ENCODE results near the gene TRIM39. TPM values are rescaled to one million over a fixed set of nuclear protein-coding genes. Genes with fewer than 3 reads are reported as not detected.

TRIM39 gene
- total RNA-seq, 1 experiment from 2014 or later, result 13.9 TPM

- H3K27me3 ChIP-seq (ENCODE audit: control insufficient read depth, insufficient read depth, low read length), result no peaks in the 10 kb centered on the region
- no peaks in the 10 kb centered on the region; the same call in 1 of the 2 replicates for H3K36me3 ChIP-seq (replicated peaks; ENCODE audit: control insufficient read depth, insufficient read depth, low read length)
- DNase-seq, result no peak
- no peak overlapping the region for H3K4me3 ChIP-seq (ENCODE audit: insufficient read depth, low read depth, low read length)
Measured at GRCh38 chr6:30321692-30322388, 4.9 kb upstream of the TRIM39 start.

- Histone ChIP-seq H3K36me3 (replicated peaks; ENCODE audit: control insufficient read depth, insufficient read depth, low read length) (no peaks in the 10 kb centered on the region; the same call in 1 of the 2 replicates), H3K4me3 (ENCODE audit: insufficient read depth, low read depth, low read length) (no peak overlapping the region), H3K27me3 (ENCODE audit: control insufficient read depth, insufficient read depth, low read length) (no peaks in the 10 kb centered on the region)
- DNase-seq, result no peak
Measured at GRCh38 chr6:30322527-30323501, 3.9 kb upstream of the TRIM39 start.

- Histone ChIP-seq H3K4me3 (ENCODE audit: insufficient read depth, low read depth, low read length) (no peak overlapping the region), H3K36me3 (replicated peaks; ENCODE audit: control insufficient read depth, insufficient read depth, low read length) (no peaks in the 10 kb centered on the region; the same call in 1 of the 2 replicates), H3K27me3 (ENCODE audit: control insufficient read depth, insufficient read depth, low read length) (no peaks in the 10 kb centered on the region)
- no peak for DNase-seq
Measured at GRCh38 chr6:30323806-30324205, 2.9 kb upstream of the TRIM39 start.

GRCh38 chr6:30325150-30325872 is 1.4 kb upstream of the TRIM39 start:
- no peaks in the 10 kb centered on the region for H3K27me3 ChIP-seq (ENCODE audit: control insufficient read depth, insufficient read depth, low read length)
- peaks cover 7% of the 10 kb centered on the region for H3K36me3 ChIP-seq (replicated peaks; ENCODE audit: control insufficient read depth, insufficient read depth, low read length)
- peak overlapping the region; percentile 88 for H3K4me3 ChIP-seq (ENCODE audit: insufficient read depth, low read depth, low read length)
- DNase-seq, result no peak

GRCh38 chr6:30325873-30326525 is 728 bp upstream of the TRIM39 start:
- Histone ChIP-seq H3K4me3 (ENCODE audit: insufficient read depth, low read depth, low read length) (peak overlapping the region; percentile 88), H3K27me3 (ENCODE audit: control insufficient read depth, insufficient read depth, low read length) (no peaks in the 10 kb centered on the region), H3K36me3 (replicated peaks; ENCODE audit: control insufficient read depth, insufficient read depth, low read length) (peaks cover 12% of the 10 kb centered on the region)
- DNase-seq, result peak; percentile 88

- Histone ChIP-seq H3K27me3 (ENCODE audit: control insufficient read depth, insufficient read depth, low read length) (no peaks in the 10 kb centered on the region), H3K36me3 (replicated peaks; ENCODE audit: control insufficient read depth, insufficient read depth, low read length) (peaks cover 14% of the 10 kb centered on the region), H3K4me3 (ENCODE audit: insufficient read depth, low read depth, low read length) (peak overlapping the region; percentile 88)
- DNase-seq, result no peak
Measured at GRCh38 chr6:30327232-30327746, 562 bp downstream of the TRIM39 start.

- no peak overlapping the region for H3K4me3 ChIP-seq (ENCODE audit: insufficient read depth, low read depth, low read length)
- peaks cover 14% of the 10 kb centered on the region for H3K36me3 ChIP-seq (replicated peaks; ENCODE audit: control insufficient read depth, insufficient read depth, low read length)
- H3K27me3 ChIP-seq (ENCODE audit: control insufficient read depth, insufficient read depth, low read length), result no peaks in the 10 kb centered on the region
- DNase-seq, result no peak
Measured at GRCh38 chr6:30328397-30328796, 1.7 kb downstream of the TRIM39 start.

GRCh38 chr6:30329331-30329730 is 2.6 kb downstream of the TRIM39 start:
- Histone ChIP-seq H3K4me3 (ENCODE audit: insufficient read depth, low read depth, low read length) (no peak overlapping the region), H3K27me3 (ENCODE audit: control insufficient read depth, insufficient read depth, low read length) (no peaks in the 10 kb centered on the region), H3K36me3 (replicated peaks; ENCODE audit: control insufficient read depth, insufficient read depth, low read length) (peaks cover 16% of the 10 kb centered on the region)
- no peak for DNase-seq

GRCh38 chr6:30331981-30332380 is 5.3 kb downstream of the TRIM39 start:
- DNase-seq, result no peak
- Histone ChIP-seq H3K4me3 (ENCODE audit: insufficient read depth, low read depth, low read length) (no peak overlapping the region), H3K36me3 (replicated peaks; ENCODE audit: control insufficient read depth, insufficient read depth, low read length) (peaks cover 25% of the 10 kb centered on the region), H3K27me3 (ENCODE audit: control insufficient read depth, insufficient read depth, low read length) (no peaks in the 10 kb centered on the region)

GRCh38 chr6:30334075-30334783 is 7.5 kb downstream of the TRIM39 start:
- no peak overlapping the region for H3K4me3 ChIP-seq (ENCODE audit: insufficient read depth, low read depth, low read length)
- no peak for DNase-seq
- H3K36me3 ChIP-seq (replicated peaks; ENCODE audit: control insufficient read depth, insufficient read depth, low read length), result peaks cover 23% of the 10 kb centered on the region
- H3K27me3 ChIP-seq (ENCODE audit: control insufficient read depth, insufficient read depth, low read length), result no peaks in the 10 kb centered on the region

GRCh38 chr6:30340589-30341054 is 13.9 kb downstream of the TRIM39 start:
- no peak overlapping the region for H3K4me3 ChIP-seq (ENCODE audit: insufficient read depth, low read depth, low read length)
- H3K27me3 ChIP-seq (ENCODE audit: control insufficient read depth, insufficient read depth, low read length), result no peaks in the 10 kb centered on the region
- peaks cover 14% of the 10 kb centered on the region for H3K36me3 ChIP-seq (replicated peaks; ENCODE audit: control insufficient read depth, insufficient read depth, low read length)
- DNase-seq, result no peak

- Histone ChIP-seq H3K4me3 (ENCODE audit: insufficient read depth, low read depth, low read length) (no peak overlapping the region), H3K36me3 (replicated peaks; ENCODE audit: control insufficient read depth, insufficient read depth, low read length) (peaks cover 8% of the 10 kb centered on the region), H3K27me3 (ENCODE audit: control insufficient read depth, insufficient read depth, low read length) (no peaks in the 10 kb centered on the region)
- no peak for DNase-seq
Measured at GRCh38 chr6:30341218-30341617, 14.5 kb downstream of the TRIM39 start.

GRCh38 chr6:30341728-30342127 is 15.0 kb downstream of the TRIM39 start:
- Histone ChIP-seq H3K4me3 (ENCODE audit: insufficient read depth, low read depth, low read length) (no peak overlapping the region), H3K27me3 (ENCODE audit: control insufficient read depth, insufficient read depth, low read length) (no peaks in the 10 kb centered on the region), H3K36me3 (replicated peaks; ENCODE audit: control insufficient read depth, insufficient read depth, low read length) (peaks cover 6% of the 10 kb centered on the region)
- DNase-seq, result no peak

All from H7 (cell line).